Measurements from ENCODE around the gene SETD2. TPM values are rescaled to one million over a fixed set of nuclear protein-coding genes. Genes with fewer than 3 reads are reported as not detected.

SETD2 gene
- total and polyA plus RNA-seq, 2 of the 8 experiments (the other 6 are each of a cell fraction or from before 2014, with no cell fraction given) = 15.7 to 46.3 TPM

DNA sequence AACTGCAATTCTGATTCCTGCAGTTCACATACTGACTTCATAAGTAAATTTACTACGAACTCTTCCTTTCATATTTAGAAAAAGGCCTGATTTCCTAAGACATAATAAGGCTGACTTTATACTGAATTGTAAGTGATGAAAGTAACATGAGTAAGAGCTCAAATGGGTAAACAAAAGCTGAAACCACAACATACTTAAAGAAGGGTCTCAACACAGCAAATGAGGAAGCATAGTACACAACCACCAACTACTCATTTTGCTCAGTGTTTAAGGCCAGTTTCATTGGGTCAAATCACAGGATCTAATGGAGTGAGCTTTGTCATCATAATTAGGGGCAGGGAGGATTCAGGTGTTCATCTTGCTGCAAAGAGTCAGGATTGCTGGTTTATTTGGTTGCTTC is 81.4 kb downstream of the SETD2 start:
- Histone ChIP-seq H3K18ac (ENCODE audit: extremely low read depth, low read length) (no peak overlapping the region), H2BK120ac (replicated peaks; ENCODE audit: low read depth, low read length) (no peak overlapping the region), H2BK12ac (ENCODE audit: low read depth, low read length) (no peak overlapping the region), H3K56ac (replicated peaks; ENCODE audit: insufficient read length, low read depth, low read length) (no peak overlapping the region), H2BK5ac (ENCODE audit: low read depth, low read length) (no peak overlapping the region), H3K79me2 (ENCODE audit: control insufficient read depth in 1 of 2, insufficient read depth in 2 of 2, low read length in 2 of 2) (no peaks in the 10 kb centered on the region; a peak in 1 of 4 replicates), H4K8ac (ENCODE audit: extremely low read depth, insufficient read depth, low read length) (no peak overlapping the region), H3K23me2 (ENCODE audit: low read depth, low read length) (no peaks in the 10 kb centered on the region), H3K27ac (ENCODE audit: low read depth, low read length) (no peak overlapping the region), H2AK5ac (ENCODE audit: low read depth, low read length) (no peak overlapping the region), H3K23ac (ENCODE audit: insufficient read length) (no peak overlapping the region), H3K27me3 (replicated peaks in 1 of 4; ENCODE audit: control insufficient read depth in 3 of 4, extremely low read depth in 1 of 4, insufficient read depth in 3 of 4, low read length in 3 of 4) (no peaks in the 10 kb centered on the region), H3K4me2 (ENCODE audit: insufficient read depth in 1 of 2, low read depth in 2 of 2, low read length in 2 of 2) (no peak overlapping the region), H4K91ac (replicated peaks; ENCODE audit: insufficient read length, low read length) (no peak overlapping the region), H3K4ac (replicated peaks; ENCODE audit: insufficient read length, low read depth, low read length) (no peak overlapping the region), H4K20me1 (replicated peaks in 1 of 2; ENCODE audit: control insufficient read depth in 1 of 2, insufficient read depth in 2 of 2, low read length in 2 of 2) (no peaks in the 10 kb centered on the region), H3K9me3 (ENCODE audit: insufficient read depth in 2 of 2, low read depth in 1 of 2, low read length in 1 of 2) (no peaks in the 10 kb centered on the region; a peak in 1 of 4 replicates), H2BK20ac (ENCODE audit: low read length) (no peak overlapping the region), H2AFZ (ENCODE audit: low read length) (no peak overlapping the region), H3K9ac (replicated peaks in 1 of 4; ENCODE audit: extremely low read depth in 1 of 4, low read depth in 3 of 4, low read length in 3 of 4) (no peak overlapping the region), H2BK15ac (ENCODE audit: low read length) (no peak overlapping the region), H3K14ac (ENCODE audit: insufficient read length) (no peak overlapping the region), H4K5ac (ENCODE audit: insufficient read length, low read depth, low read length) (no peak overlapping the region), H3K4me3 (ENCODE audit: extremely low read depth in 1 of 4, insufficient read depth in 2 of 4, low read depth in 3 of 4, low read length in 4 of 4) (no peak overlapping the region), H3K36me3 (ENCODE audit: control insufficient read depth in 2 of 4, insufficient read depth in 4 of 4, low read length in 3 of 4) (peaks cover 4 to 53% (median 22%) of the 10 kb centered on the region in 4 experiments; a peak in 7 of 8 replicates), H3K79me1 (ENCODE audit: low read depth, low read length) (no peaks in the 10 kb centered on the region), H3K4me1 (replicated peaks in 1 of 4; ENCODE audit: control insufficient read depth in 3 of 4, insufficient read depth in 4 of 4, low read length in 3 of 4) (no peaks in the 10 kb centered on the region)
- CTCF ChIA-PET (ENCODE audit: partially characterized antibody) = interaction anchor here (1.1 to 1.6 kb wide), 2 partner anchors 13 to 194 kb away, joined by 3 to 4 read pairs; no protein-coding TSS in a partner anchor
- FAIRE-seq (no peak), DNase-seq (ENCODE audit: low read depth in 1 of 2, low spot score in 2 of 2) (no peak)
- no peak for TF ChIP-seq FOSL1 (IDR thresholded peaks at IDR 0.05; ENCODE audit: insufficient read depth, low read depth, low read length)
- no peak for TF ChIP-seq RBBP5 (IDR thresholded peaks at IDR 0.05; ENCODE audit: borderline replicate concordance, low read depth, low read length)
- TF ChIP-seq, protein P1, sequence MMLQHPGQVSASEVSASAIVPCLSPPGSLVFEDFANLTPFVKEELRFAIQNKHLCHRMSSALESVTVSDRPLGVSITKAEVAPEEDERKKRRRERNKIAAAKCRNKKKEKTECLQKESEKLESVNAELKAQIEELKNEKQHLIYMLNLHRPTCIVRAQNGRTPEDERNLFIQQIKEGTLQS (IDR thresholded peaks at IDR 0.05; ENCODE audit: insufficient read depth, low read depth, low read length) = no peak
- TF ChIP-seq JUN (IDR thresholded peaks at IDR 0.05; ENCODE audit: low read depth, low read length) = no peak
- TF ChIP-seq GTF2F1 (IDR thresholded peaks at IDR 0.05; ENCODE audit: borderline replicate concordance, low read depth, low read length) = no peak
- TF ChIP-seq SP2 (IDR thresholded peaks at IDR 0.05; ENCODE audit: low read length) = no peak
- TF ChIP-seq, protein P2, sequence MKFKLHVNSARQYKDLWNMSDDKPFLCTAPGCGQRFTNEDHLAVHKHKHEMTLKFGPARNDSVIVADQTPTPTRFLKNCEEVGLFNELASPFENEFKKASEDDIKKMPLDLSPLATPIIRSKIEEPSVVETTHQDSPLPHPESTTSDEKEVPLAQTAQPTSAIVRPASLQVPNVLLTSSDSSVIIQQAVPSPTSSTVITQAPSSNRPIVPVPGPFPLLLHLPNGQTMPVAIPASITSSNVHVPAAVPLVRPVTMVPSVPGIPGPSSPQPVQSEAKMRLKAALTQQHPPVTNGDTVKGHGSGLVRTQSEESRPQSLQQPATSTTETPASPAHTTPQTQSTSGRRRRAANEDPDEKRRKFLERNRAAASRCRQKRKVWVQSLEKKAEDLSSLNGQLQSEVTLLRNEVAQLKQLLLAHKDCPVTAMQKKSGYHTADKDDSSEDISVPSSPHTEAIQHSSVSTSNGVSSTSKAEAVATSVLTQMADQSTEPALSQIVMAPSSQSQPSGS (IDR thresholded peaks at IDR 0.05; ENCODE audit: low read length) = no peak
- TF ChIP-seq NANOG (IDR thresholded peaks at IDR 0.05; ENCODE audit: insufficient read depth, low read depth, low read length, poor library complexity, severe bottlenecking) = no peak
- no peak for TF ChIP-seq MAFK (IDR thresholded peaks at IDR 0.05; ENCODE audit: low read depth, low read length)
- no peak for TF ChIP-seq BRCA1 (IDR thresholded peaks at IDR 0.05; ENCODE audit: low read depth, low read length)
- TF ChIP-seq SP1 (IDR thresholded peaks at IDR 0.05; ENCODE audit: low read depth, low read length) = no peak
- TF ChIP-seq KDM1A (IDR thresholded peaks at IDR 0.05; ENCODE audit: borderline replicate concordance, low read length) = no peak
- WGBS, 2 experiments (ENCODE audit: extremely low coverage in 1 of 2, insufficient coverage in 1 of 2, insufficient read length in 1 of 2, insufficient replicate concordance in 2 of 2, low coverage in 1 of 2, low lambda C conversion rate in 2 of 2, missing lambda C conversion rate in 1 of 2) = 91% methylated on average over 1 of the region's 1 CpG; no CpG with 5 or more reads in 1 of the 2 experiments
- POLR2A ChIA-PET (ENCODE audit: partially characterized antibody) = interaction anchor here (1.3 kb wide), 1 partner anchor 73 kb away, joined by 3 read pairs; no protein-coding TSS in a partner anchor

Measured in H1 (cell line).